HG03045 (cell line): ENCODE measurements around the gene ACTR10.

Source experiments
- ATAC-seq: cut with Tn5 transposase; IDR thresholded peaks from one replicate; pipeline ENCODE4 v1.9.1; 2021; ENCODE audit warnings: mild to moderate bottlenecking, moderate library complexity; ENCODE audit not compliant: unreplicated experiment

The ACTR10 gene

GRCh38 chr14:58199726-58200479, at the start of gene ACTR10:
Gene ACTR10, plus strand, starts transcription at chr14:58200149. Its CDS starts 69 bp downstream, at chr14:58200218.
- ATAC-seq = peak; percentile 96

DNA sequence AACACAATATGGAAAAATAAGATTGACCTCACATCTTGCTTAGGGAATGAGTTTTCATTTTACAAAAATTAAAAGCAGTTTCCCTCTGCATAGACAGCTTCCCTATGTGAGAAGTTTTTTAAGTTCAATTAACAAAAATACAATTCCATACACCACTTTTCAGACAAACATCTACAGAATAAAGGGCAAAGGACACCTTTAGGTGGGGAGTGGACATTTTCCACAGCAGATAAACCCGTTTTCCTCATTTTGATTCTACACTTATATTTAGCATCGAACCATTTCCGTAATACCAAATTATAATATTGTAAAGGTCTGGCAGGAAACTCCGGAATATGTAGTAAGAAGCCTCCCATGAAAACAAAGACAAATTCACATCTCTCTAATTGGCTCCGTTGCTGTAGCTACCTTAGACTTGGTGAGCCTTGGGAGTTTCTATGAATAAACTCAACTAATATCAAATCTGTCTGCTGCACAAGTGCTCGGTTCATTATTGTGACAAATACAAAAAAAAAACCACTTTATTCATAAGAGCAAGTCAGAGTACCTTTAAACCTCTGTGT, 49.6 kb upstream of the ACTR10 start:
- no peak for ATAC-seq

- peak; percentile 35 for ATAC-seq
Measured at GRCh38 chr14:58151133-58152013, 48.6 kb upstream of the ACTR10 start.

GRCh38 chr14:58152014-58152857, 47.7 kb upstream of the ACTR10 start, which contains the start of gene ARMH4:
Gene ARMH4, minus strand, starts transcription at chr14:58152213. Its CDS starts 12,855 bp downstream, at chr14:58139358.
- peak; percentile 96 for ATAC-seq

DNA sequence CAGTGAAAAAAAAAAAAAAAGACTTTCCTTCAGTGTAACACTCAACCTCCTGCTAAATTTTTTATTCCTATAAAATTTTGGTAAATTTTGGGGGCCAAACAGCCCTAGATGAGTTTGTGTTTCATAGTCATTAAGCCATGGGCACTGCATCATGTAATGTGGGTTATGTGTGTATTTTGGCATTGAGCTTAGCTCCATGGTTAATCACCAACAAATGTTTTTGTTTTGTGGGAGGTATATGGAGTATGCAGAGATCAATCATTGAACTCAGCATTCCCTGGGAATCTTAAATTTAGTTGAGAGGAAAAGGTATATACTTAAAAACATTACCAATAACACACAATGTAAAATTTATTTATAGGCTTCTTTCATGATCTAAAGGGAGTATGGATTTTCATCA, 39.4 kb upstream of the ACTR10 start:
- ATAC-seq = no peak

DNA sequence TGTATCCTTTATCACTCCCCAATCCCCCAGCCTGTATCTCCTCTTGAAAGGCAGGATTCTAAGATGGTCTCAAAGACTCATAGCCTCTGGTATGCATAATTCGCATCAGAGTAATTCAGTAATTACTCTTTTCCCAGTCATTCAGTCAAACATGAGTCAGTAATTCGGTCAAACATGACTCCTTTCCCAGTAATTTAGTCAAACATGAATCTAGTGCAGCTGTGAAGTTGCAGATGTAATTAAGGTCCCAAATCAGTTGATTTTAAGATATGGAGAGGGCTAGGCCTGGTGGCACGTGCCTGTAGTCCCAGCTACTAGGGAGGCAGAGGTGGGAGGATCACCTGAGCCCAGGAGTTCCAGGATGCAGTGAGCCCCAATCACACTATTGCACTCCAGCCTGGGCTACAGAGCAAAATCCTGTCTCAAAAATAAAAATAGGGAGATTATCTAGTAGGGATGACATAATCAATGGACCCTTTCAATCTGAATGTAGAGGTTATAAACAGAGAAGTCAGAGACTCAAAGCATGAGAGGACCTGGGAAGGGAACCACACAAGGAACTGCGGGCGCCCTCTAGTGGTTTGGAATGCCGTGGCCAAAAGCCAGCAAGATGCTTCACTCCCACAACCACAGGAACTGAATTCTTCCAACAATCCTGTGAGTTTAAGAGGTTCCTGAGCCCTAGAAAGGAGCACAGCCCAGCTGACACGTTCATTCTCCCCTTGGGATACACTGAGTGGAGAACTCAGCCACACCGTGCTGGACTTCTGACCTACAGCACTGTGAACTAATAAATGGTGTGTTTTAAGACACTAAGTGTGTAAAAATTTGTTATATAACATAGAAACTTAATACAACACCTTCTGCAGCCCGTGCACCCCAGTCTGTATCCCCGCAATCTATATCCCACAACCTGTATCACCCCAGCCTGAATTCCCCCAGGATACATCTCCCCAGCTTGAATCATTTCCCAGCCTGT, 33.7 kb upstream of the ACTR10 start:
- no peak for ATAC-seq

DNA sequence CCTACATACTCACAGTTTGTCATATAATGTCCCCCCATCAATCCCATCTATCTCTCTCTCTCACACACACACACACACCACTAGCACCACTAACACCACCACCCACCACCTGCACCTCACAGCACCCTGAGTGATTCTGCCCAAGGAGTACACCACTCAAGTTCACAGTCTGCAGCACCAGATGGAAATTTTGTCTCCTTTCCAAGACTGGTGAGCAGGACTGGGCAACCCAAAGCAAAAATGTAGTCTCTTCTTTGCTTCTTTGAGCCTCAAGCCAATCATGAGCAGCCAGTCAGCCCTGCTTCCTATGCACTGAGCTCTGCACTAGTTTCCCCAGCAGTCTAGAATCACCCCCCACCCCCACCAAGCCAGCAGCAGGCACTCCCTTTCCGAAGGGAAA, 32.9 kb upstream of the ACTR10 start:
- no peak for ATAC-seq

DNA sequence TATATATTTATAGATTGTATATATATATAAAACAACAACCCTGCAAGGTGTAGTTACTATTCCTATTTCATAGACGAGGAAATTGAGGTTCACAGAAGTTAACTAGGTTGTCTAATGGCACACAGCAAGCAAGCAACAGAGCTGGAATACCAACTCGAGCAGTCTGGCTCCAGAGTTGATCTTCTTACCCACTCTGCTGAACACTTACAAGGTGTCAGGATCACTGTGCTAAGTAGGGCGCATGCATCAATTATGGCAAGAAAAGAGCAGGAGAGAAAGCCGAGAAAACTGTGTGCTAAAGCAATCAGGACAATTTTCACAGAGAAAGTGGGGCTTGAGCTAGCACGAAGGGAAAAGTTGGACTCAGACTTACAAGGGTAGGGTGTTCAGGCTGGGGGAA, 32.1 kb upstream of the ACTR10 start:
- no peak for ATAC-seq

DNA sequence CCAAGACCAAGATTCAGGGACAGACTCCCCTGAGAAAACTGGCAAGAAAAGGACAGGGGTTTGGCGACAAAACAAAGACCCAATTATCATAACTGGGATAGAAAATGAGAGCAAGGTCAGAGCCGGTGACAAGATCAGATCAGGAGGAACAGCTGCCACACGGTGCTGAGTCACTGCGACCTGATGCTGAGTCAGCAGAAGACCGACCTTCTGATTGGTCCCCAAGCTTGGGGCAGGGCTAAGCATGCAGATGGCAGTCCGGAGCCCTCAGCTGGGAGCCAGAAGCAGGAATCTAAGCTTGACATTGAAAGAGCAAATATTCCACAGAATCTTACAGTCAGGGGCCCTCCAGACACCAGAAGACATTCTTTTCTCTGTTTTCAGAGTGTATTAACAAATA, 28.9 kb upstream of the ACTR10 start:
- ATAC-seq = peak; percentile 90

DNA sequence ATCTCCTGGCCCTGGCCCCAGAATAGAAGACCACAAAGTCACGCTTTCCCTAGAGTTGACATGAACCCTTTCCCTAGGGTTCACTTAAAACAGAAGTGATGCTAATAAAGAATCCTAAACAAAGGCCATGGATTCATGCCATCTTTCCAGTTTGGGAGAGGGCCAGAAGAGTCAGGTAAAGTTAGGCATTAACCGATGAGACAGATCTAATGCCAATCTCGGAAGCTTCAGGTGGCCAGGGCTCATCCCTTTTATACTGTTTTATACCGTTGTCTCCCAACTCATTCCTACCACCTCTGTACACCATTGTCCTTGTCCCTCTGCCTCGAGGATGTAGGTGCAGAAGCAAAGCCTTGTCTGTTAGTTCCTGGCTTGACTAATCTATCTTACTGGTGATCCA, 22.8 kb upstream of the ACTR10 start:
- no peak for ATAC-seq

GRCh38 chr14:58189176-58189575, 10.8 kb upstream of the ACTR10 start:
- no peak for ATAC-seq

GRCh38 chr14:58191763-58192601, 8.0 kb upstream of the ACTR10 start:
- no peak for ATAC-seq

GRCh38 chr14:58193542-58193941, 6.4 kb upstream of the ACTR10 start:
- no peak for ATAC-seq

DNA sequence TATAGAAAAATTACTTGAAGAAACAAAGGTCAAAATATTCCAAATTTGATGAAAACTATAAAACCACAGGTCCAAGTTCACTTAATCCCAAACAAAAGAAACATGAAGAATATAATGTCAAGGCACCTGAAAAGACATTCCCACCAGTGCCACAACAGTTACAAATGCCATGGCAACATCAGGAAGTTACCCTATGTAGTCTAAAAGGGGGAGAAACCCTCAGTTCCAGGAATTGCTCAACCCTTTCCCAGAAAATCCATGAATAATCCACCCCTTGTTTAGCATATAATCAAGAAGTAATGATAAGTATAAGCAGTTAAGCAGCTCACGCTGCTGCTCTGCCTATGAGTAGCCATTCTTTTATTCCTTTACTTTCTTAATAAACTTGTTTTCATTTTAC, 3.8 kb upstream of the ACTR10 start:
- ATAC-seq = no peak

- ATAC-seq = no peak
Measured at GRCh38 chr14:58198086-58198485, 1.9 kb upstream of the ACTR10 start.

DNA sequence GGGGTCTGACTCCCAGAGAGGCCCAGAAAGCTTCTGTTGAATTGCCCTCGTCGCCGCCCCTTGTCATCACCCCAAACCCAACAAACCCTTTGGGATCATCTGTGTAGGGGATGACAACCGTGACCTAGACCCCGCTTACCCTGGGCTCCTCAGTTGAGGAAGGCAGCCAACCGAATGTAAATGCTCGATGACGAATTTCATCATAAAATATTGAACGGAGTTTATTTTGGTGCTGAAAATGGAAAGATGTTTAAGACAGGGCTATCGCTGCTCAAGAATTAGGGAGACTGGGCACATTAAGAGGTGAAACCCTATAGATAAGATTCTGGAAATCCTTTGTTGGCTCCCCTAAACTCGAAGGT, 512 bp downstream of the ACTR10 start:
- peak; percentile 8 for ATAC-seq

- no peak for ATAC-seq
Measured at GRCh38 chr14:58200846-58201245, 897 bp downstream of the ACTR10 start.

- no peak for ATAC-seq
Measured at GRCh38 chr14:58213176-58213575, 13.2 kb downstream of the ACTR10 start.
